Fibroblast of villous mesenchyme (primary cell): ENCODE measurements around the gene CYP27C1. TPM values are rescaled to one million over a fixed set of nuclear protein-coding genes. Genes with fewer than 3 reads are reported as not detected.

Source experiments
- DNase-seq: peaks from one replicate; pipeline ENCODE4 v3.0.0-alpha.2; 2010; ENCODE audit warnings: low read depth
- H3K4me3 ChIP-seq: 2 replicates; pipeline ENCODE4 v1.5.1; 2011; ENCODE audit warnings: low read depth, mild to moderate bottlenecking, low read length
- CTCF ChIP-seq: IDR thresholded peaks from 2 replicates; pipeline ENCODE4 v1.5.1; 2012; ENCODE audit warnings: low read depth, mild to moderate bottlenecking, low read length; ENCODE audit not compliant: insufficient read depth
- total RNA-seq: library from RNA; depleted of rRNA; stranded (reverse); fragments of >200 nt; gene quantifications from 2 replicates; pipeline ENCODE4 v1.2.3, GENCODE V29; 2012

Gene CYP27C1
- total RNA-seq, 1 donor: under 0.01 TPM

- no peak for TF ChIP-seq CTCF
- peak; percentile 48 for DNase-seq
- no peak overlapping the region for H3K4me3 ChIP-seq
Observed at GRCh38 chr2:127208313-127208712, 11.8 kb downstream of the CYP27C1 start.

GRCh38 chr2:127205218-127206125 is 14.6 kb downstream of the CYP27C1 start:
- DNase-seq: no peak
- H3K4me3 ChIP-seq: peak overlapping the region; percentile 45
- no peak for TF ChIP-seq CTCF

- TF ChIP-seq CTCF: no peak
- H3K4me3 ChIP-seq: no peak overlapping the region
- DNase-seq: no peak
Observed at GRCh38 chr2:127201452-127201851, 18.6 kb downstream of the CYP27C1 start.

- no peak for TF ChIP-seq CTCF
- DNase-seq: no peak
- H3K4me3 ChIP-seq: no peak overlapping the region
Observed at GRCh38 chr2:127200962-127201361, 19.1 kb downstream of the CYP27C1 start.

GRCh38 chr2:127199223-127199622 is 20.9 kb downstream of the CYP27C1 start:
- DNase-seq: no peak
- TF ChIP-seq CTCF: no peak
- no peak overlapping the region for H3K4me3 ChIP-seq

- peak; percentile 82 for TF ChIP-seq CTCF
- no peak overlapping the region for H3K4me3 ChIP-seq
- DNase-seq: peak; percentile 68
Observed at GRCh38 chr2:127197475-127198385, 22.4 kb downstream of the CYP27C1 start.
